Measurements from ENCODE around the gene GNAI1.

DNA sequence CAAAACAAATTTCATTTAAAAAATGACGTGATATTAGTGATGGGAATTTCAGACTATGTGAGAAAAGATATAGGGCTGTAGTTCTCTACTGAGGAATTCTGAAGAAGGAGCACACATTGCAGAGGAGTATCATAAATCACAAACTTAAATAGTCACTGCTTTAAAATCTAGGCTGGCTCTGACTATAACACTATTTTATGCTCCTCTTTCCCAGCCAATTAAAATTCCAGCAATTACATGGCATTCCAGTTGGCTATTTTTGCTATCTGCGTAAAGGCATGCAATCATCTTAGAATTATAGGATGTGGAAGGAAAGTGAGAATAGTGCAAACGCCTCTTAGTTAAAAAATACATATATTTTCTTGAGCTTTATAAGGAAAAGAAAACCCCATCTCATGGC, 123.1 kb downstream of the GNAI1 start:
- no peak for TF ChIP-seq CTCF (IDR thresholded peaks at IDR 0.05)
- no peak for TF ChIP-seq POLR2A (IDR thresholded peaks at IDR 0.05)
